ENCODE data around the gene NGEF.

Gene NGEF

GRCh38 chr2:232976666-232977437 lies 36.2 kb downstream of the NGEF start:
- Histone ChIP-seq H3K27ac (no peak overlapping the region), H3K4me3 (no peak overlapping the region)
- no peak for TF ChIP-seq CTCF (IDR thresholded peaks at IDR 0.05)
- no peak for DNase-seq (ENCODE audit: low spot score)

- no peak for DNase-seq (ENCODE audit: low spot score)
- H3K4me3 ChIP-seq, result no peak overlapping the region
- no peak for TF ChIP-seq CTCF (IDR thresholded peaks at IDR 0.05)
Observed at GRCh38 chr2:232976176-232976575, 36.9 kb downstream of the NGEF start.

GRCh38 chr2:232974396-232974795 lies 38.7 kb downstream of the NGEF start:
- no peak for TF ChIP-seq CTCF (IDR thresholded peaks at IDR 0.05)
- DNase-seq (ENCODE audit: low spot score), result no peak
- Histone ChIP-seq H3K27ac (no peak overlapping the region), H3K4me3 (no peak overlapping the region)

More at GRCh38 chr2:232976176-232976575, 36.9 kb downstream of the NGEF start:
- H3K27ac ChIP-seq, result no peak overlapping the region

GRCh38 chr2:232973796-232974195 lies 39.3 kb downstream of the NGEF start:
- no peak for DNase-seq (ENCODE audit: low spot score)
- Histone ChIP-seq H3K27ac (no peak overlapping the region), H3K4me3 (no peak overlapping the region)
- TF ChIP-seq CTCF (IDR thresholded peaks at IDR 0.05), result no peak

- no peak overlapping the region for H3K4me3 ChIP-seq
- no peak overlapping the region for H3K27ac ChIP-seq
- DNase-seq (ENCODE audit: low spot score), result no peak
- TF ChIP-seq CTCF (IDR thresholded peaks at IDR 0.05), result no peak
Observed at GRCh38 chr2:232973011-232973735, 39.9 kb downstream of the NGEF start.

GRCh38 chr2:232971744-232972143 lies 41.3 kb downstream of the NGEF start:
- TF ChIP-seq CTCF (IDR thresholded peaks at IDR 0.05), result no peak
- no peak for DNase-seq (ENCODE audit: low spot score)
- no peak overlapping the region for H3K27ac ChIP-seq
- no peak overlapping the region for H3K4me3 ChIP-seq

- no peak overlapping the region for H3K27ac ChIP-seq
- no peak for TF ChIP-seq CTCF (IDR thresholded peaks at IDR 0.05)
Observed at GRCh38 chr2:232970051-232970450, 43.0 kb downstream of the NGEF start.

More at GRCh38 chr2:232970051-232970450, 43.0 kb downstream of the NGEF start:
- no peak for DNase-seq (ENCODE audit: low spot score)
- H3K4me3 ChIP-seq, result no peak overlapping the region

All from coronary artery (tissue), 2 donors.